K562 (cell line): ENCODE measurements around the gene ZDHHC14. TPM values are rescaled to one million over a fixed set of nuclear protein-coding genes. Genes with fewer than 3 reads are reported as not detected.

ENCODE experiments used
- ATAC-seq: fragments of 200-7000 bp; cut with Tn5 transposase; 3 replicates; pipeline ENCODE4 v1.9.1; 2020; ENCODE audit warnings: moderate library complexity
- BruUV-seq: library from RNA; stranded (reverse); fragments of 400-500 nt; replicated peaks from 2 replicates; lab custom pipeline; 2021; lab: Mats Ljungman, UMichigan
- CTCF ChIA-PET: fragments of 300-600 bp; formaldehyde crosslinking; extraction: SDS; loops from one replicate; lab custom pipeline; 2021; ENCODE audit warnings: low intra/inter-chr PET ratio; lab: Yijun Ruan, JAX
- POLR2A ChIA-PET: fragments of 300-600, 350-650 bp; sonication (Branson Sonifier 250); formaldehyde crosslinking; extraction: SDS; loops from one replicate; lab custom pipeline; 2021; ENCODE audit warnings: antibody characterized with exemption, inconsistent platforms; lab: Yijun Ruan, JAX
- DNase-seq, 4 experiments: peaks; one replicate each; pipeline versions ENCODE4 v3.0.0 to v3.0.0-alpha.2; 2011 to 2018; ENCODE audit warnings: low spot score in 3 of 4, mixed read lengths in 3 of 4; ENCODE audit errors: extremely low read depth in 1 of 4
- FAIRE-seq: peaks from 2 replicates; lab custom pipeline; 2011; peaks lifted over from hg19 to GRCh38; lab: Jason Lieb, UNC
- H2AFZ ChIP-seq: 2 replicates; pipeline ENCODE4 v1.6.0; 2011; ENCODE audit warnings: low read depth, low read length, control low read depth, inconsistent platforms
- H3K27ac ChIP-seq: fragments of 200-600 bp; 3 replicates; pipeline ENCODE4 v1.8.0; 2011; ENCODE audit warnings: low read depth, mild to moderate bottlenecking, control low read depth, inconsistent platforms, low read length, moderate library complexity, mixed read lengths; ENCODE audit errors: extremely low read depth
- H3K27me3 ChIP-seq, 2 experiments: fragments of 300-600 bp in 1 of 2; 2 replicates in 1 of 2; 3 replicates in 1 of 2; pipeline versions ENCODE4 v1.6.0 to v1.8.0; 2011; ENCODE audit warnings: inconsistent platforms in 2 of 2, low read length in 2 of 2, mild to moderate bottlenecking in 1 of 2, mixed read lengths in 1 of 2, moderate library complexity in 1 of 2; ENCODE audit not compliant: control insufficient read depth in 2 of 2, insufficient read depth in 2 of 2
- H3K36me3 ChIP-seq: fragments of 300-600 bp; 3 replicates; pipeline ENCODE4 v1.8.0; 2011; ENCODE audit warnings: mild to moderate bottlenecking, low read length, inconsistent platforms; ENCODE audit not compliant: control insufficient read depth, insufficient read depth
- H3K4me1 ChIP-seq, 2 experiments: fragments of 200-600 bp in 1 of 2; replicated peaks in 1 of 2; 2 replicates in 1 of 2; 3 replicates in 1 of 2; pipeline versions ENCODE4 v1.5.1 to v1.8.0; 2011; ENCODE audit warnings: inconsistent platforms in 2 of 2, low read length in 2 of 2, mild to moderate bottlenecking in 1 of 2, mixed read lengths in 1 of 2, moderate library complexity in 1 of 2; ENCODE audit not compliant: control insufficient read depth in 2 of 2, insufficient read depth in 2 of 2
- H3K4me2 ChIP-seq: 2 replicates; pipeline ENCODE4 v1.6.1; 2011; ENCODE audit warnings: low read length, control low read depth, inconsistent platforms, mixed read lengths; ENCODE audit not compliant: insufficient read depth
- H3K4me3 ChIP-seq: fragments of 200-600 bp; sonication (generic), shearing (Covaris generic); 2 replicates; pipeline ENCODE4 v1.5.1; 2016; ENCODE audit warnings: control low read depth, inconsistent platforms
- H3K79me2 ChIP-seq: fragments of 200-600 bp; 3 replicates; pipeline ENCODE4 v1.8.0; 2011; ENCODE audit warnings: low read length, inconsistent platforms; ENCODE audit not compliant: control insufficient read depth, insufficient read depth
- H3K9ac ChIP-seq, 2 experiments: 2 replicates each; pipeline versions ENCODE4 v1.6.0 to v1.6.1; 2011; ENCODE audit warnings: low read depth in 2 of 2, low read length in 2 of 2, control low read depth in 1 of 2, inconsistent platforms in 1 of 2, mild to moderate bottlenecking in 1 of 2, mixed read lengths in 1 of 2; ENCODE audit not compliant: insufficient read depth in 1 of 2
- H3K9me1 ChIP-seq: one replicate; pipeline ENCODE4 v1.6.0; 2011; ENCODE audit warnings: inconsistent platforms, mild to moderate bottlenecking, low read length, moderate library complexity; ENCODE audit not compliant: control insufficient read depth, insufficient read depth
- H3K9me3 ChIP-seq: replicated peaks from 2 replicates; pipeline ENCODE4 v1.5.1; 2011; ENCODE audit warnings: low read depth, low read length, inconsistent platforms; ENCODE audit not compliant: control insufficient read depth, insufficient read depth
- H4K20me1 ChIP-seq: replicated peaks from 2 replicates; pipeline ENCODE4 v1.6.1; 2011; ENCODE audit warnings: low read length, inconsistent platforms, mixed read lengths; ENCODE audit not compliant: control insufficient read depth, insufficient read depth
- C11orf30 ChIP-seq: fragments of 450-650 bp; IDR thresholded peaks from 2 replicates; pipeline ENCODE4 v1.6.1; 2016; ENCODE audit warnings: low read depth, mild to moderate bottlenecking
- CBX3 ChIP-seq, 2 experiments: IDR thresholded peaks; 1 replicate in 1 of 2; 2 replicates in 1 of 2; pipeline ENCODE4 v1.6.1; 2012; ENCODE audit warnings: inconsistent platforms in 2 of 2, low read length in 2 of 2, borderline replicate concordance in 1 of 2, control low read depth in 1 of 2
- CBX5 ChIP-seq: IDR thresholded peaks from 2 replicates; pipeline ENCODE4 v1.6.1; 2014; ENCODE audit warnings: low read depth, borderline replicate concordance
- EZH2 ChIP-seq: IDR thresholded peaks from 2 replicates; pipeline ENCODE4 v1.6.1; 2012; ENCODE audit warnings: low read depth, mild to moderate bottlenecking, inconsistent platforms, low read length, borderline replicate concordance
- HEY1 ChIP-seq: fragments of 250-450 bp; sonication (Bioruptor Pico); IDR thresholded peaks from 2 replicates; pipeline ENCODE4 v1.5.0; 2020; ENCODE audit warnings: mild to moderate bottlenecking, moderate library complexity, borderline replicate concordance
- LEF1 ChIP-seq: fragments of 450-650 bp; IDR thresholded peaks from 2 replicates; pipeline ENCODE4 v1.6.1; 2016; ENCODE audit warnings: mild to moderate bottlenecking
- MAFF ChIP-seq: IDR thresholded peaks from 2 replicates; pipeline ENCODE4 v1.6.1; 2012; ENCODE audit warnings: low read length, improper control_type of control experiment
- MAFG ChIP-seq: fragments of 450-650 bp; conservative IDR thresholded peaks from 2 replicates; pipeline ENCODE4 v1.6.1; 2016; ENCODE audit warnings: missing genetic modification characterization, missing compliant biosample characterization
- MAFK ChIP-seq: IDR thresholded peaks from 2 replicates; pipeline ENCODE4 v1.6.1; 2011; ENCODE audit warnings: low read length, improper control_type of control experiment
- MTF1 ChIP-seq: fragments of 250-450 bp; sonication (Bioruptor Pico); IDR thresholded peaks from 2 replicates; pipeline ENCODE4 v1.9.0; 2021; ENCODE audit warnings: moderate library complexity, mild to moderate bottlenecking, inconsistent platforms, borderline replicate concordance
- NFIX ChIP-seq: fragments of 250-450 bp; sonication (Bioruptor Pico); IDR thresholded peaks from 2 replicates; pipeline ENCODE4 v1.4.0; 2020; ENCODE audit warnings: low read depth, mild to moderate bottlenecking, moderate library complexity
- TRIM24 ChIP-seq, 2 experiments: fragments of 450-650 bp; IDR thresholded peaks; 2 replicates each; pipeline ENCODE4 v1.6.1; 2016
- ZBTB34 ChIP-seq: fragments of 250-450 bp; sonication (Bioruptor Pico); IDR thresholded peaks from 2 replicates; pipeline ENCODE4 v1.8.0; 2021; ENCODE audit warnings: mild to moderate bottlenecking, moderate library complexity
- ZC3H4 ChIP-seq: sonication (generic); formaldehyde crosslinking; IDR thresholded peaks from 2 replicates; pipeline ENCODE4 v1.9.0; 2021; ENCODE audit warnings: missing genetic modification reagents, borderline replicate concordance
- ZKSCAN8 ChIP-seq: fragments of 200-800 bp; sonication (Bioruptor generic); IDR thresholded peaks from 2 replicates; pipeline ENCODE4 v1.6.1; 2016; ENCODE audit warnings: missing genetic modification characterization, missing compliant biosample characterization
- ZNF316 ChIP-seq: fragments of 450-650 bp; IDR thresholded peaks from 2 replicates; pipeline ENCODE4 v1.6.1; 2016
- ZNF445 ChIP-seq: fragments of 250-450 bp; sonication (Bioruptor Pico); IDR thresholded peaks from 2 replicates; pipeline ENCODE4 v1.4.0; 2020; ENCODE audit warnings: low read depth, mild to moderate bottlenecking, moderate library complexity
- ZSCAN29 ChIP-seq: fragments of 450-650 bp; IDR thresholded peaks from 2 replicates; pipeline ENCODE4 v1.6.1; 2017
- WGBS: fragments of 100-300 bp; shearing (Covaris generic); methylation state at CpG from one replicate; pipeline ENCODE4 v1.1.6; 2016; ENCODE audit warnings: low coverage, mixed read lengths; ENCODE audit not compliant: insufficient coverage; ENCODE audit errors: missing lambda C conversion rate; 5-methylcytosine and 5-hydroxymethylcytosine counted together
- in situ Hi-C: fragments of 300-500 bp; cut with MboI; formaldehyde crosslinking; loops from 4 replicates; pipeline ENCODE4 v1.15.0; 2018; ENCODE audit warnings: inconsistent platforms, mixed read lengths
- intact Hi-C: fragments of 100-400 bp; cut with micrococcal nuclease; formaldehyde crosslinking; loops from 2 replicates; pipeline ENCODE4 v1.14.2; 2022
- polyA plus RNA-seq, 8 experiments: library from polyadenylated mRNA; depleted of rRNA in 4 of 8; stranded (reverse) in 5 of 8; unstranded in 3 of 8; fragments of >200 nt; fragmentation: Nextera tagmentation in 2 of 8; fragmentation: Illumina TruSeq in 1 of 8; extraction: Ambion mirVana in 2 of 8; extraction: Trizol in 1 of 8; gene quantifications; 2 replicates each; pipeline versions ENCODE4 v1.2.1 to v1.2.3, GENCODE V29; 2011 to 2014; ENCODE audit warnings: inconsistent platforms in 1 of 8, missing spikeins in 1 of 8
- total RNA-seq, 7 experiments: library from RNA; depleted of rRNA in 6 of 7; stranded (reverse); fragments of >200 nt in 6 of 7; fragmentation: Illumina TruSeq in 2 of 7; extraction: Trizol in 2 of 7; gene quantifications; 2 replicates each; pipeline versions ENCODE4 v1.2.1 to v1.2.3, GENCODE V29; 2011 to 2021; ENCODE audit warnings: low replicate concordance in 1 of 7
- TF ChIP-seq, protein P1 (sequence below): IDR thresholded peaks from 3 replicates; pipeline ENCODE4 v1.6.1; 2011; ENCODE audit warnings: borderline replicate concordance, mild to moderate bottlenecking; ENCODE audit not compliant: insufficient read length, insufficient read depth
- TF ChIP-seq, protein P2 (sequence below): fragments of 450-650 bp; IDR thresholded peaks from 2 replicates; pipeline ENCODE4 v1.6.1; 2018; ENCODE audit warnings: mild to moderate bottlenecking, low read depth; ENCODE audit not compliant: partially characterized antibody

ZDHHC14 gene
- total and polyA plus RNA-seq, 9 of the 15 experiments (the other 6 are each of a cell fraction or from before 2014, with no cell fraction given) = 0.92 to 23.1 (median 13.8) TPM

GRCh38 chr6:157724960-157725741 lies 344.2 kb downstream of the ZDHHC14 start:
- FAIRE-seq (no peak), DNase-seq (no peak), ATAC-seq (no peak)
- POLR2A ChIA-PET = no interaction called here
- intact Hi-C loops (no loop called here), in situ Hi-C loops (no loop called here)
- H3K4me3 ChIP-seq = no peak overlapping the region
- H3K27ac ChIP-seq = no peak overlapping the region
- H3K9me1 ChIP-seq = no peaks in the 10 kb centered on the region
- H3K27me3 ChIP-seq = peaks cover 9 to 10% of the 10 kb centered on the region in 2 experiments; a peak in 4 of 5 replicates
- 37% methylated on average over 10 of the region's 10 CpGs for WGBS
- H3K9me3 ChIP-seq = 0 out of 2 replicates have a peak, but pooled peaks cover 9% of the 10 kb centered on the region
- CTCF ChIA-PET = no interaction called here
- no peak overlapping the region for H3K9ac ChIP-seq
- no peaks in the 10 kb centered on the region for H4K20me1 ChIP-seq
- H2AFZ ChIP-seq = no peak overlapping the region
- no TSS peak for BruUV-seq
- H3K4me1 ChIP-seq = peaks cover 0 to 4% of the 10 kb centered on the region in 2 experiments; a peak in 1 of 5 replicates
- H3K36me3 ChIP-seq = no peaks in the 10 kb centered on the region
- no peaks in the 10 kb centered on the region for H3K79me2 ChIP-seq
- H3K4me2 ChIP-seq = no peak overlapping the region
- 0 out of 2 replicates have a peak, but pooled peaks have one; percentile 33 for TF ChIP-seq LEF1
- peak; percentile 42; the same call in 1 of the 2 replicates for TF ChIP-seq MAFK
- no peak for TF ChIP-seq NFIX (CRISPR knock-in tag)
- no peak for TF ChIP-seq ZKSCAN8 (CRISPR knock-in tag)
- no peak for TF ChIP-seq EZH2
- no peak for TF ChIP-seq ZSCAN29
- no peak for TF ChIP-seq HEY1 (CRISPR knock-in tag)
- TF ChIP-seq, protein P1, sequence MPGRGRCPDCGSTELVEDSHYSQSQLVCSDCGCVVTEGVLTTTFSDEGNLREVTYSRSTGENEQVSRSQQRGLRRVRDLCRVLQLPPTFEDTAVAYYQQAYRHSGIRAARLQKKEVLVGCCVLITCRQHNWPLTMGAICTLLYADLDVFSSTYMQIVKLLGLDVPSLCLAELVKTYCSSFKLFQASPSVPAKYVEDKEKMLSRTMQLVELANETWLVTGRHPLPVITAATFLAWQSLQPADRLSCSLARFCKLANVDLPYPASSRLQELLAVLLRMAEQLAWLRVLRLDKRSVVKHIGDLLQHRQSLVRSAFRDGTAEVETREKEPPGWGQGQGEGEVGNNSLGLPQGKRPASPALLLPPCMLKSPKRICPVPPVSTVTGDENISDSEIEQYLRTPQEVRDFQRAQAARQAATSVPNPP = no peak
- peak; percentile 59 to 86; a peak in 3 of 4 replicates for TF ChIP-seq TRIM24 (IDR thresholded peaks at IDR 0.05)
- no peak for TF ChIP-seq ZBTB34 (CRISPR knock-in tag)
- TF ChIP-seq CBX3 (IDR thresholded peaks at IDR 0.05; ENCODE audit: borderline replicate concordance in 1 of 2, low read length in 2 of 2) = peak in 1 of 2 experiments; percentile 98; a peak in 2 of 3 replicates
- TF ChIP-seq MAFF = 0 out of 2 replicates have a peak, but pooled peaks have one; percentile 18
- peak; percentile 54 for TF ChIP-seq C11orf30
- TF ChIP-seq, protein P2, sequence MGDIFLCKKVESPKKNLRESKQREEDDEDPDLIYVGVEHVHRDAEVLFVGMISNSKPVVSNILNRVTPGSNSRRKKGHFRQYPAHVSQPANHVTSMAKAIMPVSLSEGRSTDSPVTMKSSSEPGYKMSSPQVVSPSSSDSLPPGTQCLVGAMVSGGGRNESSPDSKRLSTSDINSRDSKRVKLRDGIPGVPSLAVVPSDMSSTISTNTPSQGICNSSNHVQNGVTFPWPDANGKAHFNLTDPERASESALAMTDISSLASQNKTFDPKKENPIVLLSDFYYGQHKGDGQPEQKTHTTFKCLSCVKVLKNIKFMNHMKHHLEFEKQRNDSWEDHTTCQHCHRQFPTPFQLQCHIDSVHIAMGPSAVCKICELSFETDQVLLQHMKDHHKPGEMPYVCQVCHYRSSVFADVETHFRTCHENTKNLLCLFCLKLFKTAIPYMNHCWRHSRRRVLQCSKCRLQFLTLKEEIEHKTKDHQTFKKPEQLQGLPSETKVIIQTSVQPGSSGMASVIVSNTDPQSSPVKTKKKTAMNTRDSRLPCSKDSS = peak; percentile 79
- 0 out of 2 replicates have a peak, but pooled peaks have one; percentile 14 for TF ChIP-seq MAFG (tag)
- no peak for TF ChIP-seq ZC3H4 (CRISPR knock-in tag)
- TF ChIP-seq ZNF316 = peak; percentile 67
- TF ChIP-seq MTF1 (CRISPR knock-in tag) = no peak
- no peak for TF ChIP-seq ZNF445
- peak; percentile 92 for TF ChIP-seq CBX5
